Articular chondrocyte of knee joint (primary cell): ENCODE measurements around the gene ZNF146. TPM values are rescaled to one million over a fixed set of nuclear protein-coding genes. Genes with fewer than 3 reads are reported as not detected.

ENCODE experiments used
- small RNA-seq: library from RNA; depleted of rRNA; stranded (forward); fragments of <200 nt; gene quantifications from one replicate; pipeline ENCODE3, GENCODE V24; 2012
- total RNA-seq: library from RNA; depleted of rRNA; stranded (reverse); fragments of >200 nt; gene quantifications from 2 replicates; pipeline ENCODE4 v1.2.3, GENCODE V29; 2012

ZNF146 gene
- total RNA-seq = 71.6 and 109 TPM in 2 replicates

DNA sequence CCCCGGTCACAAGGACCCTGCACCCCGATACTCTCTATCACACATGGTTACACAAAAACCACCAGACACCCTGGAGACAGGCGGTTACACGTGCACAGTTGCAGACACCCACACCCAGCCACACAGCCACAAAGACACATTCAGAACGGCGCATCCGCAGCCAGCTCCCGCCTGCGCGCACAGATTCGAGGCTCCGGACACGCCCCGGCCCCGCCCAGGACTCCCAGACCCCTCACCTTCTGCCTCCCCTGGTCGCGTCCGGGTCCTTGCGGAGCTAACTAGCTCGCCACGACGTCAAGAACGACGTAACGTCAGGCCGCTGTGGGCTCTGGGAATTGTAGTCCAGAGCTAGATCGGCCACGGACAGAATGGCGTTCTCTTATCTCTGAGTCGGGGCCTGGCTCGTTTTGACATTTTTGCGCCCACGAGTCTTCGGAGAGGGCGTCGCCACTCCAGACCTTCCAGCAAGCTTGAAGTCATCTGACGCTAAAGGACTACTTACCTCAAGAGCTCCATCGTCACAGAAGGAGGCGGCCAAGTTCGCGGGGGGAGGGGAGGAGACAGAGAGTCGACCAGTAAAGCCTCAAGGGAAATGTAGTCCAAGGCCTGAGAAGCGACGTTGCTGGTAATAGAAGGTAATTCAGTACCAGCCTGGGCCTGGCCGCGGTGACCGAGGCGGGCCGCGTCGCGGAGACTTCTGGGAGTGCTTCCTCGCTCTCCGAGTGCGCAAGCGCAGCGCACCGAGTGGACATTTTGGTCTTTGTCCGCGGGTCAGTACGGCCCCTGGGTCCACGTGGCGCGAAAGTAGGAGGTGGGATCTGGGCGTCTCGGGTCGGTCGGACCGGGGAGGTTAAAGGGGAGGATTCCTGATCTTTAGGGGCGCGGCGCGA lies at the start of gene ZNF146, which contains the start of gene ZNF565:
Gene ZNF146 (plus strand): TSS at position 721 of the 890 bp plus-strand sequence. CDS start 21,335 bp downstream, outside the sequence.
Gene ZNF565 (minus strand): TSS at position 280 of the 890 bp plus-strand sequence. CDS start 12,680 bp downstream, outside the sequence.

Small RNA genes lying within 50 kb of the gene (small RNA-seq; reads per million reads assigned to genes)
- gene RF00019 = not detected

Other genes with a start within 250 kb of the ZNF146 start
- 16.9 and 17.0 TPM in 2 replicates for gene SDHAF1, start 219.9 kb upstream of the ZNF146 start, total RNA-seq
- gene SYNE4, start 206.3 kb upstream of the ZNF146 start, total RNA-seq = 0.13 TPM in 1 of 2 replicates, not detected in the other
- gene ALKBH6, start 200.9 kb upstream of the ZNF146 start, total RNA-seq = 10.8 and 11.4 TPM in 2 replicates
- 8.2 and 11.5 TPM in 2 replicates for gene CLIP3, start 182.2 kb upstream of the ZNF146 start, total RNA-seq
- gene THAP8, start 160.8 kb upstream of the ZNF146 start, total RNA-seq = 4.0 and 4.6 TPM in 2 replicates
- 3.5 and 5.0 TPM in 2 replicates for gene WDR62, start 160.2 kb upstream of the ZNF146 start, total RNA-seq
- not detected in 2 replicates for gene OVOL3, start 104.0 kb upstream of the ZNF146 start, total RNA-seq
- gene POLR2I, start 100.2 kb upstream of the ZNF146 start, total RNA-seq = 14.8 and 24.6 TPM in 2 replicates
- gene TBCB, start 99.6 kb upstream of the ZNF146 start, total RNA-seq = 95.0 and 105 TPM in 2 replicates
- 293 and 453 TPM in 2 replicates for gene CAPNS1, start 75.0 kb upstream of the ZNF146 start, total RNA-seq
- gene COX7A1, start 62.7 kb upstream of the ZNF146 start, total RNA-seq = 13.7 and 21.0 TPM in 2 replicates
- 7.1 and 7.4 TPM in 2 replicates for gene ZNF565, start 441 bp upstream of the ZNF146 start, total RNA-seq
- gene ZFP14, start 164.1 kb downstream of the ZNF146 start, total RNA-seq = 5.0 and 7.1 TPM in 2 replicates
- 12.2 and 12.4 TPM in 2 replicates for gene ZFP82, start 203.5 kb downstream of the ZNF146 start, total RNA-seq